Astrocyte (in vitro differentiated cells and primary cell): Measurements from ENCODE around the gene CNTN3. TPM values are rescaled to one million over a fixed set of nuclear protein-coding genes. Genes with fewer than 3 reads are reported as not detected.

ENCODE experiments used
- DNase-seq: peaks from one replicate; pipeline ENCODE4 v3.0.0-alpha.2; 2010; ENCODE audit warnings: low read depth
- FAIRE-seq: peaks from 2 replicates; lab custom pipeline; 2011; peaks lifted over from hg19 to GRCh38; lab: Jason Lieb, UNC
- H2AFZ ChIP-seq: 2 replicates; pipeline ENCODE4 v1.6.0; 2012; ENCODE audit warnings: low read depth, low read length, inconsistent platforms
- H3K27ac ChIP-seq: 2 replicates; pipeline ENCODE4 v1.5.1; 2011; ENCODE audit warnings: low read depth, low read length, inconsistent platforms
- H3K27me3 ChIP-seq: 2 replicates; pipeline ENCODE4 v1.6.0; 2011; ENCODE audit warnings: low read length, inconsistent platforms; ENCODE audit not compliant: insufficient read depth
- H3K36me3 ChIP-seq: 2 replicates; pipeline ENCODE4 v1.5.1; 2011; ENCODE audit warnings: low read length, inconsistent platforms; ENCODE audit not compliant: insufficient read depth
- H3K4me1 ChIP-seq: 2 replicates; pipeline ENCODE4 v1.5.1; 2011; ENCODE audit warnings: low read length, inconsistent platforms; ENCODE audit not compliant: insufficient read depth
- H3K4me2 ChIP-seq: 2 replicates; pipeline ENCODE4 v1.6.0; 2012; ENCODE audit warnings: low read length, inconsistent platforms
- H3K4me3 ChIP-seq: 2 replicates; pipeline ENCODE4 v1.5.1; 2011; ENCODE audit warnings: low read depth, mild to moderate bottlenecking, low read length, inconsistent platforms; ENCODE audit not compliant: insufficient read depth
- H3K79me2 ChIP-seq: 2 replicates; pipeline ENCODE4 v1.6.0; 2012; ENCODE audit warnings: mild to moderate bottlenecking, low read length, inconsistent platforms; ENCODE audit not compliant: insufficient read depth
- H3K9ac ChIP-seq: 2 replicates; pipeline ENCODE4 v1.6.0; 2012; ENCODE audit warnings: mild to moderate bottlenecking, low read length, inconsistent platforms
- H3K9me3 ChIP-seq: 2 replicates; pipeline ENCODE4 v1.5.1; 2012; ENCODE audit warnings: low read depth, mild to moderate bottlenecking, low read length, inconsistent platforms; ENCODE audit not compliant: insufficient read depth
- H4K20me1 ChIP-seq: 2 replicates; pipeline ENCODE4 v1.6.0; 2012; ENCODE audit warnings: low read length, inconsistent platforms; ENCODE audit not compliant: insufficient read depth
- H3K27ac Mint-ChIP-seq: one replicate; pipeline ENCODE4 v1.8.0; 2021; ENCODE audit warnings: mild to moderate bottlenecking, mixed read lengths; ENCODE audit not compliant: unreplicated experiment
- H3K27me3 Mint-ChIP-seq: one replicate; pipeline ENCODE4 v1.8.0; 2021; ENCODE audit warnings: low read depth, mixed read lengths; ENCODE audit not compliant: unreplicated experiment
- H3K36me3 Mint-ChIP-seq: one replicate; pipeline ENCODE4 v1.8.0; 2021; ENCODE audit warnings: low read depth, mixed read lengths; ENCODE audit not compliant: unreplicated experiment
- H3K4me1 Mint-ChIP-seq: one replicate; pipeline ENCODE4 v1.8.0; 2021; ENCODE audit warnings: low read depth, mixed read lengths; ENCODE audit not compliant: unreplicated experiment
- H3K4me3 Mint-ChIP-seq: one replicate; pipeline ENCODE4 v1.8.0; 2021; ENCODE audit warnings: mild to moderate bottlenecking, moderate library complexity, mixed read lengths; ENCODE audit not compliant: unreplicated experiment
- H3K9me3 Mint-ChIP-seq: one replicate; pipeline ENCODE4 v1.8.0; 2021; ENCODE audit warnings: mild to moderate bottlenecking, mixed read lengths; ENCODE audit not compliant: unreplicated experiment
- CTCF ChIP-seq: IDR thresholded peaks from 2 replicates; pipeline ENCODE4 v1.5.1; 2011; ENCODE audit warnings: low read depth, mild to moderate bottlenecking, inconsistent platforms, low read length, moderate library complexity; ENCODE audit not compliant: insufficient read depth
- EZH2 ChIP-seq: IDR thresholded peaks from 2 replicates; pipeline ENCODE4 v1.6.1; 2012; ENCODE audit warnings: mild to moderate bottlenecking, low read length, inconsistent platforms; ENCODE audit not compliant: insufficient read depth
- total RNA-seq: library from RNA; stranded (reverse); gene quantifications from 2 replicates; pipeline ENCODE4 v1.2.1, GENCODE V29; 2021

The CNTN3 gene
- total RNA-seq, 1 donor from 2014 or later: 0.50 TPM

- no peaks in the 10 kb centered on the region for H3K9me3 ChIP-seq
- H3K27ac ChIP-seq: no peak overlapping the region
- DNase-seq: no peak
- Mint-ChIP-seq H3K4me1 (peaks cover 16% of the 10 kb centered on the region), H3K27ac (no peak overlapping the region), H3K27me3 (no peaks in the 10 kb centered on the region), H3K4me3 (no peak overlapping the region), H3K9me3 (no peaks in the 10 kb centered on the region), H3K36me3 (no peaks in the 10 kb centered on the region)
- no peak overlapping the region for H3K9ac ChIP-seq
- H2AFZ ChIP-seq: no peak overlapping the region
- no peaks in the 10 kb centered on the region for H3K4me1 ChIP-seq
- no peak for TF ChIP-seq EZH2
- H3K4me3 ChIP-seq: no peak overlapping the region
- H3K79me2 ChIP-seq: no peaks in the 10 kb centered on the region
- H3K36me3 ChIP-seq: no peaks in the 10 kb centered on the region
- no peak overlapping the region for H3K4me2 ChIP-seq
- FAIRE-seq: no peak
- H4K20me1 ChIP-seq: no peaks in the 10 kb centered on the region
- H3K27me3 ChIP-seq: no peaks in the 10 kb centered on the region
These were observed 25.2 kb upstream of the CNTN3 start for GRCh38 chr3:74639681-74640080.

GRCh38 chr3:74636981-74637380, 22.5 kb upstream of the CNTN3 start:
- no peak for TF ChIP-seq CTCF
- TF ChIP-seq EZH2: no peak
- no peaks in the 10 kb centered on the region for H3K79me2 ChIP-seq
- H2AFZ ChIP-seq: no peak overlapping the region
- H3K9me3 Mint-ChIP-seq: no peaks in the 10 kb centered on the region
- FAIRE-seq (no peak), DNase-seq (peak; percentile 37)
- peak overlapping the region; percentile 75 for H3K27ac Mint-ChIP-seq
- H3K27me3 ChIP-seq: no peaks in the 10 kb centered on the region
- H3K27ac ChIP-seq: no peak overlapping the region
- H3K27me3 Mint-ChIP-seq: no peaks in the 10 kb centered on the region
- H3K4me1 Mint-ChIP-seq: peaks cover 16% of the 10 kb centered on the region
- no peak overlapping the region for H3K4me2 ChIP-seq
- no peak overlapping the region for H3K4me3 Mint-ChIP-seq
- no peaks in the 10 kb centered on the region for H3K9me3 ChIP-seq
- H3K4me3 ChIP-seq: no peak overlapping the region
- H4K20me1 ChIP-seq: no peaks in the 10 kb centered on the region
- no peaks in the 10 kb centered on the region for H3K4me1 ChIP-seq
- no peak overlapping the region for H3K9ac ChIP-seq
- H3K36me3 ChIP-seq: no peaks in the 10 kb centered on the region
- H3K36me3 Mint-ChIP-seq: no peaks in the 10 kb centered on the region

GRCh38 chr3:74633021-74633420, 18.6 kb upstream of the CNTN3 start:
- Histone ChIP-seq H3K4me3 (no peak overlapping the region), H3K27me3 (no peaks in the 10 kb centered on the region), H3K4me1 (no peaks in the 10 kb centered on the region), H3K9ac (no peak overlapping the region), H3K27ac (no peak overlapping the region), H3K36me3 (no peaks in the 10 kb centered on the region), H3K4me2 (no peak overlapping the region), H3K9me3 (no peaks in the 10 kb centered on the region), H4K20me1 (no peaks in the 10 kb centered on the region), H3K79me2 (no peaks in the 10 kb centered on the region), H2AFZ (no peak overlapping the region)
- TF ChIP-seq EZH2: no peak
- no peak for TF ChIP-seq CTCF
- H3K27ac Mint-ChIP-seq: no peak overlapping the region
- no peak overlapping the region for H3K4me3 Mint-ChIP-seq
- no peak for DNase-seq
- peaks cover 17% of the 10 kb centered on the region for H3K4me1 Mint-ChIP-seq
- H3K36me3 Mint-ChIP-seq: no peaks in the 10 kb centered on the region
- H3K9me3 Mint-ChIP-seq: no peaks in the 10 kb centered on the region
- H3K27me3 Mint-ChIP-seq: no peaks in the 10 kb centered on the region
- FAIRE-seq: peak; percentile 77
